GM19043 (cell line): ENCODE measurements around the gene LAIR1.
"Not testable (repeated sequence)": the region's sequence is repeated elsewhere in the genome, so short reads cannot be mapped to it uniquely, and the experiment has no call there.

Source experiments
- ATAC-seq: cut with Tn5 transposase; IDR thresholded peaks from one replicate; pipeline ENCODE4 v1.9.1; 2021; ENCODE audit warnings: low read depth; ENCODE audit not compliant: unreplicated experiment

The LAIR1 gene

GRCh38 chr19:54379187-54379678, 14.5 kb upstream of the LAIR1 start:
- no peak for ATAC-seq

- no peak for ATAC-seq
Observed at GRCh38 chr19:54376610-54377285, 12.0 kb upstream of the LAIR1 start.

GRCh38 chr19:54375181-54375938, 10.6 kb upstream of the LAIR1 start:
- ATAC-seq: not testable (repeated sequence)

DNA sequence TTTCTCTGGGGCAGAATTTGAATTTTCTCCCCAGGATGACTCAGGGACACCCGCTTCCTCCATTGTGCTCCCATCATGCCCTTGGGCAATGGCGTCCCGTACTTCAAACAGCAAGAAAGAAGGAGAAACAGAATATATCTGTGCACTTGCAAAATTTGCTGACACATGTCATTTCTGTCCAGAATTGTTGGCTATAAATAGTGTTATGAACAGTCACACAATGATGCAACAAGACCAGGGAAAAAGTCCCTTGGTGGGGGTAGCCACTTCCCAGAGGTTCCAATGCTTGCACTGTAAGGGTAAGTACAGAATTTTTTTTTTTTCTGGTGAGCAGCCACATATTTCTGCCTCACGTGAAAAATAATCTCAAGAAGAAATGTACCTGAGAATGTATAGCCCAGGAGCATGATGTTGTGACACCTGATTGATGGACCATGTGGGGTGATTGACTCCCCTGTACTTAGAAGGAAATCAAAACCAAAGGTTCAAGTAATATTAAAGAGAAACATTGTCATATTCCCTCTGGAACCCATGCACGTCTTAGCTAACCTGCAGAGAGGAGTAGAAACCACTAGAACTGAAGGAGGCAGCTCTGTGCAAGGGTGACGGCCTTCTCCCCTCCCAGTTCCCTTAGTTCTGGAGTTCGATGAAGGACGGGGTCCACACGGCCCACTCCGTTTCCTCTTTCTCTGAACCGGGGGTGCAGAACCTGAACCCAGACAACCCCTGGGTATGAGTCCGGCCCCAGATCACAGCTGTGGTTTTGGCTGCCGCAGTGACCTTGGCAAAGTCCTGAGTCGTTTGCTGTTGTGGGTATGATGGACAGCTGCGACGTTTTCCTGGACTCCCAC, 9.3 kb upstream of the LAIR1 start:
- ATAC-seq: no peak

- ATAC-seq: not testable (repeated sequence)
Observed at GRCh38 chr19:54371453-54371852, 6.7 kb upstream of the LAIR1 start.

GRCh38 chr19:54370434-54370796, 5.7 kb upstream of the LAIR1 start:
- ATAC-seq: not testable (repeated sequence)

GRCh38 chr19:54369688-54370433, 5.1 kb upstream of the LAIR1 start:
- not testable (repeated sequence) for ATAC-seq

GRCh38 chr19:54369082-54369687, 4.5 kb upstream of the LAIR1 start:
- no peak for ATAC-seq

GRCh38 chr19:54366811-54367210, 2.1 kb upstream of the LAIR1 start:
- no peak for ATAC-seq

DNA sequence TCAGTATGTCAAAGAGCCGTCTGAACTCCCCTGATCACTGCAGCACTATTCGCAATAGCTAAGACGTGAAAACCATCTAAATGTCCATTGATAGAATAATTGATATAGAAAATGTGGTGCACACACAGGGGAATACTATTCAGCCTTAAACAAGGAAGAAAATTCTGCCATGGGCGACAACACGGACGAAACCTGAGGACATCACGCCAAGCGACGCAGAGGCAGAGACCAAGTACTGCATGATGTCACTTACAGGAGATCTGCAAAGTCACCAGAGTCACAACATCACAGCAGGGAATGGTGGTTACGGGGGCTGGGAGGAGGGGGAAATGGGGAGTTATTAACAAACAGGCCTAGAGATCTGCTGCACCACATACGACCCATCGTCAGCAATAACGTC, 1.1 kb upstream of the LAIR1 start:
- ATAC-seq: not testable (repeated sequence)

DNA sequence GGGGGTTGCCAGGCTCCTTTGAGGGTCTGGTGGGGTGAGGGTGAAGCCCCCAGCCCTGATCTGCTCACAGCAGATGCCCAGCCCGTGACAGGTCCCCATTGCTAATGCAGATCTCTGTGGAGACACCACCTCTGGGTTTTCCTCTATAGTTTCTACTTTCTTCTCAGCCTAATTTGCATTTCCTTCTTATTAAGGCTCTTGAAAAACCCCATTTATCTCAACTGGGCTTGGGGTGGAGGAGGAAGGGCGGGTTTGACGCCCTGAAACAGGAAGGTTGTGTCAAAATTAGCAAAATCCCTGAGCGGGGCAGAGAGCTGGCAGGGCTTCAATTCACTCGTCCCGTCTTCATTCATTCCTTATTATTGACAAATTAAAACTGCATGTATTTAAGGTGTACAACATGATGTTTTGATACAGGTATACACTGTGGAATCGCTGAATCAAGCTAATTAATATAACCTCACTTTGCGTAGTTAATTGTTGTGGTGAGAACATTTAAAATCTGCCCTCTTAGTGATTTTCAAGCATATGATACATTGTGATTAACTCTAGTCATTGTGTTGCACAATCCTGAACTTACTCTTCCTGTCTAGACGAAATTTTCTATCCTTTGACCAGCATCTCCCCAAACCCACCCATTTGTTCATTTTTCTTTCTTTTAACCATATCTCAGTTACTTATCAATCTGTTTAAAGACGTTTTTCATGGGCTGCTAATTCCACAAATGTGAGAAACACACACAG, 2.9 kb downstream of the LAIR1 start:
- not testable (repeated sequence) for ATAC-seq

- ATAC-seq: not testable (repeated sequence)
Observed at GRCh38 chr19:54359149-54359820, 5.4 kb downstream of the LAIR1 start.

- ATAC-seq: no peak
Observed at GRCh38 chr19:54357381-54357780, 7.3 kb downstream of the LAIR1 start.

DNA sequence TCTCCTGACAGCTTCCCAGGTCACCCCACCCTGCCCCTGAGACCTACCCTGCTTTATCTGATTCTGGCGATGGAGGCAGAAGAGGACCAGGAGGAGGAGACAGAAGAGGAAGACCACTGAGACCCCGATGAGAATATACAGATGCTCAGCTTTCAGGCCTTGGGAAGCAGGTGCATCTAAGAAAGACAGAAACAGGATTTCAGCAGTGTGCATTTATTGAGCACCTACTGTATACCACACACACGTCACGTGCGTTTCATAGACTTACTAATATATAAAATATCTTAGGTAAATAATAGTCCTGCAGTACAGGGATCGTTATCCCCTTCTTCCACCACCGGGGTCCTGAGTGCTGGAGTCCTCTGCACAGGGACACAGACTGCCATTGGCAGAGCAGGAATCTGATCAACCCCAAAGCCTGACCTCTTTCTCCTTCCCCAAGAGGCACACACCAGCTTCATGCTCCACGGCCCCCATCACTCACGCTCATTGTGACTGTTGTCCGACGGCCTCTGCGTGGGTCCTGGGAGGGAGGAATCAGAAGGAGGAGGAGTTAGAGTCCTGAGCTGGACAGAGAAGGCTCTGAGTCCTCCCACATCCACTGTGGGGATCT, 8.2 kb downstream of the LAIR1 start:
- no peak for ATAC-seq

DNA sequence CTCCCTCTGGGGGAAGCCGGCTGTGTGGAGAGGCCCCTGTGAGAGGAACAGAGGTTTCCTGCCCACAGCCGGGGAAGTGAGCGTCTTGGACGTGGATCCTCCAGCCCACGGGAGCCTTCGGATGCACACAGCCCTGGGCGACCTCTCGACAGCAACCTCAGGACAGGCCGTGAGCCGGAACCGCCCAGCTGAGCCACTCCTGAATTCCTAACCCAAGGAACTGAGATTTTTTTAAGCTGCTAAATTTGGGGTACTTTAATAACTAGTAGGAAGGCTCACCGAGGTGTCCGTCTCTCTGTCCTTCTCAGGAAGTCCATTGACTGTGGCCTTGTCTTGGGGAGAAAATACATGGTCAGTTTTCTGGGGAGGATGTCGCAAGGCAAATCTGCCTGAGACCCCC, 9.1 kb downstream of the LAIR1 start:
- no peak for ATAC-seq

DNA sequence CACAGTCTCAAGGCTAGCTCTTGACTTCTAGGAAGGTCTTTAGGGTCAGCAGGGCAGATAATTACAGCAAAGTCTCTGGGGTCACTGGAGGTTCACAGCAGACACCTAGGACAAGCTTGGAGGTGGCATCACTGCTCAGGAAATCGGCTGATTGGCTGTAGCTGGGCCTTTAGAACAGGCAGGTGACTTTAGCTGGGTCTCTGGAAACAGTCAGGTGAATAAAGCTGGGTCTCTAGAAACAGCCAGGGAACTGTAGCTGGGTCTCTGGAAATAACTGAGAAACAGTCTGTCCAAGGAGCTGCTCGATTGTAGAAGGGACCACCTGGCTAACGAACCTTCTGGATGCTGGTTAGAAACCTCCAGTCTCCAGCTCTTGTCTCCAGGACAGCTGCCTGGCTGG, 10.0 kb downstream of the LAIR1 start:
- ATAC-seq: no peak

DNA sequence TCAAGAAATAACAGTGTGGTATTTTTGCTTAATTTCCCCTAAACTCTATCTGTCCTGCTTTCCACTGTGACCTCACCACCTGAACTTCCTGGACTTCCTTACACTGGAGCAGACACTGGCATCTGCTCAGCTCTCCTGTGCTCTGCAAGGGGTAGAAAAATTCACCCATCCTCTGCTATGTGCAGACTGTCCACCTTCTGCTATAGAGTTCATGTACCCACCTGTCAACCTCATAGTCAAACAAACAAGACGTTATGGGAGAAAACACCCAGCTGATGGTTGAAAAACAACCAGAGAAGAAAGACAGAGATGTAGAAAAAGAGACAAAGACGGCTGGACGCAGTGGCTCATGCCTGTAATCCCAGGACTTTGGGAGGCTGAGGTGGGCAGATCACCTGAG, 12.2 kb downstream of the LAIR1 start:
- no peak for ATAC-seq

- ATAC-seq: no peak
Observed at GRCh38 chr19:54352041-54352440, 12.7 kb downstream of the LAIR1 start.
